GM19467 (cell line): Measurements from ENCODE around the gene NDST1.

Experiments used
- ATAC-seq: cut with Tn5 transposase; IDR thresholded peaks from one replicate; pipeline ENCODE4 v1.9.1; 2021; ENCODE audit warnings: mild to moderate bottlenecking, moderate library complexity; ENCODE audit not compliant: unreplicated experiment

The NDST1 gene

DNA sequence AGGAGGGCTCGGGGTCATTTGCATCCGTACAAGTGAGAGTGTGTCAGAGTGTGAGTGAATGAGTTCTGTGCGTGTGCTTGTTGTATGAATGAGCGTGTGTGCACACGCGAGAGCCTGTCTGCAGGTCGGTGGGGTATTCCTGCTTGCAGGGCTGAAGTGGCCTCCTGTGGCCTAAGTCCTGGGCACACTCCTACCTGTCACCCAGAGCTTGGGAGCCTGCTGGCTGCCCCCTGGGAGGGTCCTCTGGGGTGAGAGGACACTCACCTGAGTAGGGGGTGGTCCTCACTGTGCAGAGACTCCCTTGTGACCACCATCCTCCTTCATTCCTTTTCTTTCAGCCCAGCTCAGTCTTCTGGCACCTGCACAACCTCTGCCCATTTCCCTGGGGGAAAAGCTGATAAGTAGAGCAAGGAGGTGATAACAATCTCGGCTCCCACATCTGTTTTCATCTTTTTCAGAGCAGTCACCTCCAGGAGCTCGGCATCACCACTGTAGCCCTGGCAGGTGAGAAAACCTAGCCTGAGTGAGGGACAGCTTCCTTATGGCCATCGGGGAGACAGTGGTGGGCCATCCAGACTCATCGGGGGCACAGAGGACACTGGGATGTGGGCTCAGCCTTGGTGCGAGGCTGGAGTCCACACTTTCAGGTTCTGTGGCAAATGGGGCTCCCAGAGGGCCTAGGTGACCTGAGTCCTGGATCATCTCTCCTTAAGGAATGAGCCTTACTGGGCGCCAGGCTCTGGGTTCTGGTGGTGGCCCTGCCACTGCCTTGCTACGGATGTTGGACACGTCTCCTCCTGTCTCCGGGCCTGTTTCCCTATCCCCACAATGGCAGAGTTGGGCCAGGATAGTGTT lies 93.8 kb downstream of the NDST1 start:
- no peak for ATAC-seq

DNA sequence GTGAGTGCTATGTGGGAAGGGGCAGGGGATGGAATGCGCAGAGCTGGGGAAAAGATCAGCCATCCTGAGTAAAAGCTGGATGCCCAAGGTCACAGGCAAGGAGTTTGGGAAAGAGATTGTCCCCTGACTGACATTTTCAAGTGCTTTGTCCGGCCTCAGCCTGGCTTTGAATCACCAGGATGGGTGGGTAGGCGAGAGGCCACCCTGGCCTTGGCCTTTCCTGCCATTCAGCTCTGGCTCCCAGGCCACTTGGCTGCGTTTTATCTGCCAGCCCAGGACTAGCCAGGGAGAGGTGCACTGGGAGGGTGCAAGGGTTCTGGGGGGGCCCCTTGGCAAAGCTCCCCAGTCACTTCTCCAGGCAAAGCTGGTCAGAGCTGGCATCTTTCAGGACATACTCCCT lies 95.1 kb downstream of the NDST1 start:
- no peak for ATAC-seq

DNA sequence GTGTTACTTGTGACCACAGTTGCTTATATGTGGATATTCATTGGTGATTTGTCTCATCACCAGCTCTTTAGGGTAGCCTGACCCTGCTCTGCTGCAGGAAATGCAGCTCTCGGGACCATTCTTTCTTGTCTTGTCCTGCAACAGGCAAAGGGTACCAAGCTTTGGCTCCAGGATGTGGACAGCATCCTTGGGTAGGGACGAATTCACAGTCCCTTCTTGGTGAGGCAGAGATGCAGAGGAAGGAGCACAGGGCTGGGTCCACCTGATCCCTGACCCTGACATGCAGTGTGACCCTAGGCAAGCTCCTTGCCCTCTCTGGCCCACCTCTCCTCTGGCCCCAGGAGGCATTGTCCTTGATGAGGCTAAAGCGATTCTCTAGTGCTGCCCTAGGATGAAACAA lies 95.6 kb downstream of the NDST1 start:
- ATAC-seq, result no peak

DNA sequence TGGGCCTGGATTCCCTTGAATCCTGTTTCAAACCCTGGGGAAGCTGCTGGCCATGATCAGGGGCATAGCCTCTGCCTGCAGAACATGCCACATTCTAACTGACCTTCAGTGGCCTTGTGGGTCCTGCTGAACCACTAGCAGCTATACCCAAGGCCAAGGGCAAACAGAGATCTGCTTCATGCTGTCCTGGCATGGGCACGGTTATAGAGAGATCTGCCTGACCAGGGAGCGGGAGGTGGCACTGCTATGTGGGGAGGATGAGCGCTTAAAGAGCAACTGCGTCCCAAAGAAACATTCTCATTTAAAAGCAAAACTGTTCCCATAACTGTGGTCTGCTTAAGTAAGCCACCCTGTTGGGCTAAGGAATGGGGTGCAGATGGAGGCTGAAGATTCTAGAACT lies 96.1 kb downstream of the NDST1 start:
- ATAC-seq, result no peak

DNA sequence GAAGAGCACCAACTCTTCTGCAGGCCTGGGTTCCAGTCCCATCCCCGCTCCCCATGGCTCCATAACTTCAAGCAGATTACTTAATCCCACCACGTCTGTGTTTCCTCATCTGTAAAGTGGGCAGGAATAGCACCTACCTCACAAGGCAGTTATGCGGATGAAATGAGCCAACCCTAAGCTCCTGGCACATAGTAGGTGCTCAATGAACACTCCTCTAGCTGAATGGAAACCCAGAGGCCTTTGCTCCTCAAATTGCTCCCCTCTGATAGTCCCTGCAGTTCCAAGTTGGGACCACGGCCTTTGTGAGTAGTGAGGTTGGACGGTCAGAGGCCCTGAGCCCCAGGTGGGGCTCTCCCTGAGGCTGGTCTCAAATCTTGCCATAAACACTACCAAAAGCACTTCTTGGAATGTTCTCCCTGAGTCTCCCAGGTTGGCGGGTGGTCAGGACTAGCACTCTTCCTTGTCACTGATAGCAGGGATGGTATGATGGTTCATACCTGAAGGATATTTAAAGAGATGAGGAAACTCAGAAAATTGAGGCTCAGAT lies 97.0 kb downstream of the NDST1 start:
- no peak for ATAC-seq

DNA sequence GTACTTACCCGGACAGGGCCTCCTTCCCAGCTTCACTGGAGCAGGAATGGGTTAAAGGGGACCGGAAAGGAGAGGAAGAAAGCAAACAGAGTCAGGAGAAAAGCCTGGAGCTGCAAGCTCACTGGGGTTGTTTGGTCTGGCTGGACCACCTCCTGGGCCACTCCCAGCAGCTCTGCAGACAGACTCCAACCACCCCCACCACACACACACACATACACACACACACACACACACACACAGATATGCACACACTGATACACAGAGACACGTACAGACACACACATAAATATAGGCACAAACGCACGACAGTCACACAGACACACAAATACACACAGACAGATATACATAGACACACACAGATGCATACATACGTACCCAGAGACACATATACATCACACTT lies 97.6 kb downstream of the NDST1 start:
- ATAC-seq, result no peak

DNA sequence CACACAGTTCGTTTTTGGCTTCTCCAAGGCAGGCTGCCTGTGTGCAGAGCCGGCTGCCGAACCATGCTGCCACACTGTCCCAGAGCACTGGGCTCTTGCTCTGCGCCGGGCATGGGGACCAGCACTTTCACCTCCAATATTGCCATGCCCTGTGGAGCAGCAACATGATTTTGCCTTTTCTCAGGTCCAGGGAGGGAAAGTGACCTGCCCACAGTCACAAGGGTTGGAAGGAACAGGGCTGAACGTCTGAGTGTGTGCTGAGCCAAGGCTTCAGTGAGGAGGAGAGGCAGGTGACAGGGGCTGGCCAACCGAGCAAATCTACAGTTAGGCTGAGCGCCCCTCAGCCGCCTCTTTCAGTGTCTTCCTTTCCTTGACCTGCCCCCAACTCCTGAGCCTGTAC lies 98.5 kb downstream of the NDST1 start:
- no peak for ATAC-seq

DNA sequence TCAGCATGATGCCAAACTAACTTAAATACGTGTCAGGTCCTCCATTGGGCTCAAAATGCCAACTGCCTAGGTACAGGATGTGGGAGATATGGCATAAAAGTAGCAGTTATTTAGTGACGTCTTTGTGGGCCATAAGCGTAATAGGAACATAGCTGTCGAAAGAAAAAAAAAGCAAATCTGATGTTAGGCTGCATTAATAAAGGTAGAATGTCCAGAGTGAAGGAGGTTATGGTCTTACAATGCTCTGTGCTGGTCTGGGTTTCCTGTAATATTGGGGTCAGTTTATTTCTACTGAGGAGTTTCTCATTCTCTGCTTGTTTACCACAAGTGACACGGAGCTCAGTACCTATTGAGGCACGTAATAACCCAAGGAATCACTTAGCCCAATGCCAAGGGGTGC lies 99.2 kb downstream of the NDST1 start:
- ATAC-seq, result no peak
